Esophagus squamous epithelium (tissue), 4 donors: ENCODE measurements around the gene CRTC3.

ENCODE experiments used
- POLR2A ChIP-seq, 4 donors: fragments of 450-650 bp; IDR thresholded peaks; one replicate each; pipeline ENCODE4 v1.6.1; 2017; ENCODE audit warnings: antibody characterized with exemption in 4 of 4, mild to moderate bottlenecking in 4 of 4, moderate library complexity in 3 of 4
- TF ChIP-seq, protein P1 (sequence below), 6 experiments: fragments of 450-650 bp in 4 of 6; fragments of 200-600 bp in 2 of 6; sonication (generic) in 2 of 6; IDR thresholded peaks; one replicate each; pipeline ENCODE4 v1.5.1; 2016 to 2019; ENCODE audit warnings: antibody characterized with exemption in 6 of 6, mild to moderate bottlenecking in 4 of 6, moderate library complexity in 4 of 6

DNA sequence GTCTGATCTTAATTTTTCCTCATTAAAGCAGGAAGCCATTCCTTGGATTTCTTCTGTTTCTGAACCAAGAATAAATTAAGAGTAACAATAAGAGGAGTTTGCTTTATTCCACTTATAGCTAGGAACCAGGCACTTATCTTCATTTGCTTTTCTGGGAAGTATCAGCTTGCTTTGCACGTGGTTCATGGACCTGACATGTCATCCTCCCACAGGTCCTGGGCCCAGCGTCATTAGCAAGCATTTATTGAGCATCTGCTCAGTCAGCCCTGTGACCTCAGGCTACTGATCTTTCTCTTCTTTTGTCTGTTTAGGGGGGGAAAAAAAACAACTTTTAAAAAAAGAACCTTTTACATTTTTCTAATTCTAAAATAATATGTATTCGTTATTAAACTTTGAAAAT lies 34.7 kb upstream of the CRTC3 start:
- TF ChIP-seq, protein P1, sequence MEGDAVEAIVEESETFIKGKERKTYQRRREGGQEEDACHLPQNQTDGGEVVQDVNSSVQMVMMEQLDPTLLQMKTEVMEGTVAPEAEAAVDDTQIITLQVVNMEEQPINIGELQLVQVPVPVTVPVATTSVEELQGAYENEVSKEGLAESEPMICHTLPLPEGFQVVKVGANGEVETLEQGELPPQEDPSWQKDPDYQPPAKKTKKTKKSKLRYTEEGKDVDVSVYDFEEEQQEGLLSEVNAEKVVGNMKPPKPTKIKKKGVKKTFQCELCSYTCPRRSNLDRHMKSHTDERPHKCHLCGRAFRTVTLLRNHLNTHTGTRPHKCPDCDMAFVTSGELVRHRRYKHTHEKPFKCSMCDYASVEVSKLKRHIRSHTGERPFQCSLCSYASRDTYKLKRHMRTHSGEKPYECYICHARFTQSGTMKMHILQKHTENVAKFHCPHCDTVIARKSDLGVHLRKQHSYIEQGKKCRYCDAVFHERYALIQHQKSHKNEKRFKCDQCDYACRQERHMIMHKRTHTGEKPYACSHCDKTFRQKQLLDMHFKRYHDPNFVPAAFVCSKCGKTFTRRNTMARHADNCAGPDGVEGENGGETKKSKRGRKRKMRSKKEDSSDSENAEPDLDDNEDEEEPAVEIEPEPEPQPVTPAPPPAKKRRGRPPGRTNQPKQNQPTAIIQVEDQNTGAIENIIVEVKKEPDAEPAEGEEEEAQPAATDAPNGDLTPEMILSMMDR (IDR thresholded peaks at IDR 0.05), result no peak
- no peak for TF ChIP-seq POLR2A (IDR thresholded peaks at IDR 0.05)
